GM13976 (cell line): ENCODE results near the gene PPP1R13L.

ENCODE experiments used
- DNase-seq: peaks from one replicate; pipeline ENCODE4 v3.0.0; 2012; ENCODE audit warnings: low spot score
- in situ Hi-C: fragments of 300-500 bp; cut with MboI; formaldehyde crosslinking; loops from one replicate; pipeline ENCODE4 v1.12.0; 2022; ENCODE audit warnings: low sequenced_read_pairs, mixed read lengths, inconsistent platforms; ENCODE audit not compliant: unreplicated experiment
- TF ChIP-seq, protein P1 (sequence below): IDR thresholded peaks from 2 replicates; pipeline ENCODE4 v1.5.1; 2012; ENCODE audit warnings: borderline replicate concordance, mild to moderate bottlenecking; ENCODE audit not compliant: insufficient read depth; ENCODE audit errors: extremely low read depth, missing control alignments, control extremely low read depth

The PPP1R13L gene

DNA sequence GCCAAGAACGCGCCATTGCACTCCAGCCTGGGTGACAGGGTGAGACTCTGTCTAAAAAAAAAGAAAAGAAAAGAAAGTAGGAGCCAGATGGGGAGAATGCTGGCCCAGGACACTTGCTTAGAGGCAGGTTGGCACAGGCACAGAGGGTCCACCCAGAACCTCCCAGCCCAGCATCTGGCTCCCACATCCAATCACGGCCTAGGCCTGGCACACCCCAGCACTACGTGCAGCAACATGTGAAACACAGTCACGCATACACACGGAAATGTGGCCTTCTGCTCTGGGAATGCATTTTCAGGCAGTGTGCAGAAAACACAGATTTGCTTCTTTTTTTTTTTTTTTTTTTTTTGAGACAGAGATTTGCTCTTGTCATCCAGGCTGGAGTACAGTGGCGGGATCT is 42.1 kb upstream of the PPP1R13L start:
- TF ChIP-seq, protein P1, sequence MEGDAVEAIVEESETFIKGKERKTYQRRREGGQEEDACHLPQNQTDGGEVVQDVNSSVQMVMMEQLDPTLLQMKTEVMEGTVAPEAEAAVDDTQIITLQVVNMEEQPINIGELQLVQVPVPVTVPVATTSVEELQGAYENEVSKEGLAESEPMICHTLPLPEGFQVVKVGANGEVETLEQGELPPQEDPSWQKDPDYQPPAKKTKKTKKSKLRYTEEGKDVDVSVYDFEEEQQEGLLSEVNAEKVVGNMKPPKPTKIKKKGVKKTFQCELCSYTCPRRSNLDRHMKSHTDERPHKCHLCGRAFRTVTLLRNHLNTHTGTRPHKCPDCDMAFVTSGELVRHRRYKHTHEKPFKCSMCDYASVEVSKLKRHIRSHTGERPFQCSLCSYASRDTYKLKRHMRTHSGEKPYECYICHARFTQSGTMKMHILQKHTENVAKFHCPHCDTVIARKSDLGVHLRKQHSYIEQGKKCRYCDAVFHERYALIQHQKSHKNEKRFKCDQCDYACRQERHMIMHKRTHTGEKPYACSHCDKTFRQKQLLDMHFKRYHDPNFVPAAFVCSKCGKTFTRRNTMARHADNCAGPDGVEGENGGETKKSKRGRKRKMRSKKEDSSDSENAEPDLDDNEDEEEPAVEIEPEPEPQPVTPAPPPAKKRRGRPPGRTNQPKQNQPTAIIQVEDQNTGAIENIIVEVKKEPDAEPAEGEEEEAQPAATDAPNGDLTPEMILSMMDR: no peak
- no peak for DNase-seq
- in situ Hi-C loops: no loop called here

DNA sequence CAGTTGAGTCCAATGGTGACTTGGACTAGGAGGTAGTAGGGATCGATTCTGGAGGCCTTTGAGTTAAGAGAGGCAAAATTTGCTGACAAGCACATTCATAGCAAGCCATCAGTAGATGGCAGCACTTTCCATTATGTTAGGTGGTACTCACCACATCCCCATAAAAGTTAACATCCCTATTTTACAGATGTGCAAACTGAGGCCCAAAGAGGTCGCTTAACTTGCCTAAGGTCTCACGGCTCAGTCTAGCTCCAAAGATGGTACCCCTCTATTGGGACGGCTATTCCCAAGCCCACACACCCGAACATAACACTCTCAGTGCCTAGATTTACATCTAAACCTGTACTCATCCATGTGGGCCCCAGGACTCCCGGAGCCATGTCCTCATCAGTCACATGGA is 41.4 kb upstream of the PPP1R13L start:
- TF ChIP-seq, protein P1: peak; percentile 43
- in situ Hi-C loops: no loop called here
- DNase-seq: peak; percentile 57

DNA sequence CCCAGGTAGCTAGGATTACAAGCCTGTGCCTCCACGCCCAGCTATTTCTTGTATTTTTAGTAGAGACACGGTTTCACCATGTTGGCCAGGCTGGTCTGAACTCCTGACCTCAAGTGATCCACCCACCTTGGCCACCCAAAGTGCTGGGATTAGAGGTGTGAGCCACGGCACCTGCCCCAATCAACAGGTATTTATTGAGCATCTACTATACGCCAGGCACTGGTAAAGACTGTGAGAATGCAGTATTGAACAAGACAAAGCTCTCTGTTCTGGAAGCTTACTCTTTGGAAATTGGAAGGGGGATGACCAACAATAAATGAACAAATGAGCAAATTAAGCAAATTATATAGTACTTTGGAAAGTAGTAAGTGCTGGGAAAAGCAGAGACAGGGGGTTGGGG is 40.3 kb upstream of the PPP1R13L start:
- TF ChIP-seq, protein P1: no peak
- in situ Hi-C loops: no loop called here
- DNase-seq: no peak

DNA sequence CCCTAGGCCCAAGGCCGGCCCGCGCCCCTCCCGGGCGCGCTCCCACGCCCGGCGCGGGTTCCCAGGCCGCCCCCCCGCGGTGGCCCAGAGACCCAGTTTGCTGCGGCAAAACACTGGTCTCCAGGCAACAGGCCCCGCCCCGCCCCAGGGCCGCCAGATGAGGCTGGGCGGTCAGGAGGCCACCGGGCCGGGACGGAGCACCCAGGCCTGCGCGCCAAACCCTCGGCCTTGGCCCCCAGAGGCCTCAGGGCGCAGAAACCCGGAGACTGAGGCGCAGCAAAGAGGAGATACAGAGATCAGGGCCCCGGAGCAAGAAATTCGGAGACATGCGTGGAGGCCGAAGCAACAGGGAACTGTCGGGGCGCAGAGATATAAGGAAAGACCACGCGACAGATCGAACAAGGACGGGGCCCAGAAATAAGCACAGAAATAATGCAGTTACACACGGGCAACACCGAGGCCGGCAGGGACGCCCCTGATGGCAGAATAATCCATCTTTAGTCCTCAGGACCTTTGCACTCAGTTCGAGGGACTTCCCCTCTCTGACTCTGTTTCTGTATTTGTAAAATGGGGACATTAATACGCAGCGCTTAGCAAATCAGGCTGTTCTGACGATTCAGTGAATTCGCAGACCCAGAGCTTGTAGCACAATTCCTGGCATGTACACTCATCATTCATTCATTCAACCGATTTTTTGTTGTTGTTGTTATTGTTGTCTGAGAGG is 39.6 kb upstream of the PPP1R13L start:
- peak; percentile 94 for DNase-seq
- in situ Hi-C loops: no loop called here
- TF ChIP-seq, protein P1: peak; percentile 34

DNA sequence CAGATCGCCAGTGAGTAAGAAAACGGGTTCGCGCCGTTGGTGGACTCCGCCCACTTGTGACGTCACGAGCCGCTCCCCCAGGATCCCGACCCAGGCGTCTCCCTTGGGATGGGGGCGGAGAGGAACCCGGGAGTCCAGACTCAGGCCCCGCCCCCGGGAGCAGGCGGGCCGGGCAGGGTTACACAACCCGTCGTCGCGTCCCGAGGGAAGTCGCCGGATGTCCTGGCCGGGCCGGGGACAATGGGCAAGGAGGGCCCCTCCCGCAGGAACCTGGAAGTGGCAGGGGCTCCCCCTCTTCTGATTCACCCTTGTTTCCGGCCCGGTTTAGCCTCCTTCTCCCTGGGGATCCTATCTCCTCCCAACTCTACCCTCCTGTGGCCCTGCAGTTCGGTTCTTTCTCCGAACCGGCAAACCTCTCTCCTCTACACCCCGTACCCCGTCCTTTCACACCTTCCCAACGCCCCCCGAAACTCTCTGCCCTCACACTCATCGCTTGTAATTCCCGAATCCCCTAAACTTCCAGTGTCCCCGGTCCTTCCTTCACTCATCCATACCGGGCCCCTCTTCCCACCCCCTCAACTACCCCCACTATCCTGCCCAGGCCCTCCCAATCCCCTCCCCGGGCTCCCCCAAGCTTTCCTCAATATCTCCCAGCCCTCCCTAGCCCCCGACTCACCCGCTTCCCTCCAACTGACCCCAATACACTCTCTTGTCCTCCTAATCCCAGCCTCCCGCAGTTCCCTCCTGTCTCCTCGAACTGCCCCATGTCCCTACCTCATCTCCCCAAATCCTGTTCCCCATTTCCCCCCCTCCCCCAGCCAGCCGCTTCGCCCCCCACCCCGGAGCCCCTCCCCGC is 38.8 kb upstream of the PPP1R13L start:
- DNase-seq: peak; percentile 73
- TF ChIP-seq, protein P1: no peak
- in situ Hi-C loops: no loop called here

DNA sequence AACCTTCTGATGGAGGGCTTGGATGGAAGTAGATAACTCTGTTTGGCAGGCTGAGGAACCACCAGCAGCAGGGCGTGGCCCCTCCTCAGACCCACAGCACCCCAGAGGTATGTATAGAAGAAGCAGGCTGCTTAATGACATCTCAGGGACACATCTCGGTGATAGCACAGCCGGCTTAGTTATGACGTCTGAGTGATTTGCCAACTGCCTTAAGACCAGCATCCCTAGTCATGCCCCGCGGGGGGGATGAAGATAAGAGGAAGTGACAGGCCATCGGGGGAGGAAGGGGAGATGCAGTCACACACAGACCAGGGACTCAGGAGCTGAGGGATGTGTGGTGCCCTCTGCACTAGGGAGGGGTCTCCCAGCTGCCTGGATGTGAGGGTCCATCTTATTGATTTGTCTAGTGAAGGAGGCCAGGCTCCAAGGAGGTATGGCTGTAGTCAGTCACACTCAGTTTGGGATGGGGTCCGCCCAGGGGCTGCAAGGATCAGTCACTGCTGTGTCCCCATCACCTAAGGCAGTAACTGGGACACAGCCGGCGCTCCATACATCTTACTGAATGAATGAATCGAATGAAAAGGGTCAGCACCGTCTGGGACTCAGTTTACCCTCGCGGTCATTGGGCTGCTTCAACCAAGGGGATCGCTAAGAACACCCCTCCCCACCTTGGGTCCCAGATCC is 38.1 kb upstream of the PPP1R13L start:
- no peak for DNase-seq
- in situ Hi-C loops: no loop called here

More for the DNA sequence above, 38.1 kb upstream of the PPP1R13L start:
- TF ChIP-seq, protein P1: no peak
